WTC11 (cell line): ENCODE measurements around the gene GSTA1. TPM values are rescaled to one million over a fixed set of nuclear protein-coding genes. Genes with fewer than 3 reads are reported as not detected.
"Not testable (repeated sequence)": the region's sequence is repeated elsewhere in the genome, so short reads cannot be mapped to it uniquely, and the experiment has no call there.

Experiments
- ATAC-seq: fragments of 200-7000 bp; cut with Tn5 transposase; 2 replicates; pipeline ENCODE4 v1.10.0; 2021; ENCODE audit warnings: mild to moderate bottlenecking, moderate library complexity
- Bru-seq: library from RNA; stranded (reverse); fragments of 400-500 nt; gene quantifications from one replicate; lab custom pipeline; 2021; lab: Mats Ljungman, UMichigan
- CTCF ChIA-PET: fragments of 300-600 bp; sonication (Branson Sonifier 250); formaldehyde crosslinking; loops from one replicate; lab custom pipeline; 2021; ENCODE audit warnings: antibody characterized with exemption; lab: Charles Lee
- POLR2A ChIA-PET: fragments of 350-600 bp; sonication (Branson Sonifier 250); formaldehyde crosslinking; loops from one replicate; lab custom pipeline; 2021; ENCODE audit warnings: antibody characterized with exemption; lab: Charles Lee
- DNase-seq: peaks from one replicate; pipeline ENCODE4 v3.0.0; 2021; ENCODE audit warnings: low spot score
- H3K27ac Mint-ChIP-seq: 2 replicates; pipeline ENCODE4 v1.8.0; 2021; ENCODE audit warnings: mixed read lengths
- H3K27me3 Mint-ChIP-seq: 2 replicates; pipeline ENCODE4 v1.8.0; 2021; ENCODE audit warnings: low read depth, mild to moderate bottlenecking, moderate library complexity, mixed read lengths
- H3K36me3 Mint-ChIP-seq: 2 replicates; pipeline ENCODE4 v1.8.0; 2021; ENCODE audit warnings: mixed read lengths
- H3K4me1 Mint-ChIP-seq: 2 replicates; pipeline ENCODE4 v1.8.0; 2022; ENCODE audit warnings: mixed read lengths
- H3K4me3 Mint-ChIP-seq: 2 replicates; pipeline ENCODE4 v1.8.0; 2021; ENCODE audit warnings: mild to moderate bottlenecking, moderate library complexity, mixed read lengths
- H3K9me3 Mint-ChIP-seq: 2 replicates; pipeline ENCODE4 v1.8.0; 2021; ENCODE audit warnings: mixed read lengths
- ATF3 ChIP-seq: sonication (generic); formaldehyde crosslinking; conservative IDR thresholded peaks from 2 replicates; pipeline ENCODE4 v1.8.1; 2022; ENCODE audit warnings: mild to moderate bottlenecking, missing genetic modification reagents
- CREB1 ChIP-seq: sonication (generic); formaldehyde crosslinking; IDR thresholded peaks from 2 replicates; pipeline ENCODE4 v1.8.0; 2023; ENCODE audit warnings: mild to moderate bottlenecking, missing genetic modification reagents
- E2F1 ChIP-seq: sonication (generic); formaldehyde crosslinking; IDR thresholded peaks from 2 replicates; pipeline ENCODE4 v1.8.0; 2022; ENCODE audit warnings: mild to moderate bottlenecking, missing genetic modification reagents
- E2F5 ChIP-seq: sonication (generic); formaldehyde crosslinking; IDR thresholded peaks from 2 replicates; pipeline ENCODE4 v1.8.1; 2022; ENCODE audit warnings: mild to moderate bottlenecking, moderate library complexity, missing genetic modification reagents
- IRF1 ChIP-seq: sonication (generic); formaldehyde crosslinking; IDR thresholded peaks from 2 replicates; pipeline ENCODE4 v1.8.0; 2023; ENCODE audit warnings: missing genetic modification reagents
- IRF2 ChIP-seq: sonication (generic); formaldehyde crosslinking; IDR thresholded peaks from 2 replicates; pipeline ENCODE4 v1.8.0; 2022; ENCODE audit warnings: low read depth, missing genetic modification reagents, borderline replicate concordance
- NFE2L1 ChIP-seq: sonication (generic); formaldehyde crosslinking; IDR thresholded peaks from 2 replicates; pipeline ENCODE4 v1.8.1; 2023; ENCODE audit warnings: missing genetic modification reagents
- NR1H2 ChIP-seq: sonication (generic); formaldehyde crosslinking; IDR thresholded peaks from 2 replicates; pipeline ENCODE4 v1.9.0; 2021; ENCODE audit warnings: mild to moderate bottlenecking, moderate library complexity, missing genetic modification reagents
- NR2C2 ChIP-seq: sonication (generic); formaldehyde crosslinking; IDR thresholded peaks from 2 replicates; pipeline ENCODE4 v1.8.0; 2022; ENCODE audit warnings: mild to moderate bottlenecking, missing genetic modification reagents
- OVOL2 ChIP-seq: fragments of 250-450 bp; sonication (Bioruptor Pico); IDR thresholded peaks from 2 replicates; pipeline ENCODE4 v1.9.0; 2021; ENCODE audit warnings: mild to moderate bottlenecking, borderline replicate concordance
- SMAD3 ChIP-seq: sonication (generic); formaldehyde crosslinking; IDR thresholded peaks from 2 replicates; pipeline ENCODE4 v1.8.0; 2022; ENCODE audit warnings: missing genetic modification reagents, mild to moderate bottlenecking, borderline replicate concordance
- TCF7 ChIP-seq: sonication (generic); formaldehyde crosslinking; IDR thresholded peaks from 2 replicates; pipeline ENCODE4 v1.8.0; 2022; ENCODE audit warnings: mild to moderate bottlenecking, low read depth, missing genetic modification reagents, moderate library complexity
- USF2 ChIP-seq: sonication (generic); formaldehyde crosslinking; IDR thresholded peaks from 2 replicates; pipeline ENCODE4 v1.8.1; 2023; ENCODE audit warnings: mild to moderate bottlenecking, missing genetic modification reagents, moderate library complexity
- ZNF263 ChIP-seq: sonication (generic); formaldehyde crosslinking; IDR thresholded peaks from 2 replicates; pipeline ENCODE4 v1.8.1; 2022; ENCODE audit warnings: low read depth, mild to moderate bottlenecking, moderate library complexity, missing genetic modification reagents
- long read RNA-seq, 3 experiments: library from RNA in 1 of 3; library from capped mRNA in 1 of 3; library from polyadenylated mRNA in 1 of 3; unstranded in 2 of 3; stranded (forward) in 1 of 3; transcript quantifications; one replicate each; pipeline ENCODE4 v2.0.0, GENCODE V29; 2021
- total RNA-seq: library from RNA; stranded (reverse); gene quantifications from 3 replicates; pipeline ENCODE4 v1.2.3, GENCODE V29; 2021
- TF ChIP-seq, protein P1 (sequence below): sonication (generic); formaldehyde crosslinking; IDR thresholded peaks from 2 replicates; pipeline ENCODE4 v1.8.0; 2023; ENCODE audit warnings: mild to moderate bottlenecking, missing genetic modification reagents
- TF ChIP-seq, protein P2 (sequence below): sonication (generic); formaldehyde crosslinking; IDR thresholded peaks from 2 replicates; pipeline ENCODE4 v1.8.1; 2022; ENCODE audit warnings: low read depth, mild to moderate bottlenecking, moderate library complexity, missing genetic modification reagents, borderline replicate concordance

Gene GSTA1
- total RNA-seq: 0.48 to 0.90 TPM (median 0.89 TPM) in 3 replicates
- percentile 7 among the genes with signal in this experiment for Bru-seq, nascent RNA
- long read RNA-seq, experiment 1, partial matches to known transcripts: 1 of 1 reads
- long read RNA-seq, experiment 1, other reads (novel, unspliced or antisense): 0 of 1 reads
- long read RNA-seq, experiment 2: 0 reads
- long read RNA-seq, experiment 3: 0 reads

DNA sequence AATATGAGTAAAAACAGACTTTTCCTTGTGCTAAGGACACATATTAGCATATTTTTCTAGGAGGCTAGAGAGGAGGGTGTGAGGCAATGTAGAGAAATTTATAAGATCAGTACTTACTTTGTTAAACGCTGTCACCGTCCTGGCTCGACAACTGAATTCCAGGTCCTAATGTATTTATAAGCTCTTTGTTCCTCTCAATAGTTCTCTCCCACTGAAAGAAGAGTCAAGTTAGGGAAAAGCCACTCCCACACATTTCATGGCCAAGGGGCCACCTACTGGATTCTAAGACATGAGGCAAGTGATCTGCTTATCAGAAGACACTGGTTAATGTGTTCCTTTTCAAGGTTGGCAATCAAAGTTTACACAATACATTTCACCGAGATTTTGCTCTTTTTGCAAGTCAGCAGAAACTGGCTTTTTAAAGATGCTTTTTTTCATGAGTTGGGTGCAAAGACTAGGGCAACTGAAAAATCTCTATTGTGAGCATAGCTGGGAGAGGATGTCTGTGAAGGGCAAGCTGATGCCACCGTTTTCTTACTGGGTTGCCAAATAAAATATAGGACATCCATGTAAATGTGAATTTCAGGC, at the start of gene GSTA1:
Gene GSTA1 (minus strand): TSS at position 149 of the 588 bp plus-strand sequence. CDS start 4,549 bp downstream, outside the sequence.
- POLR2A ChIA-PET: interaction anchor here (0.7 to 0.9 kb wide), 2 partner anchors 41 to 343 kb away, joined by 3 read pairs; partner anchors contain the start of gene GSTA2
- H3K36me3 Mint-ChIP-seq, H3K4me3 Mint-ChIP-seq, DNase-seq, H3K9me3 Mint-ChIP-seq, H3K27me3 Mint-ChIP-seq, H3K27ac Mint-ChIP-seq, H3K4me1 Mint-ChIP-seq: not testable (repeated sequence)
- ATAC-seq: peak; percentile 84
- CTCF ChIA-PET: interaction anchor here (0.8 to 1.5 kb wide), 3 partner anchors 17 to 79 kb away, joined by 3 to 35 read pairs (median 7); partner anchors contain the start of gene GSTA2

DNA sequence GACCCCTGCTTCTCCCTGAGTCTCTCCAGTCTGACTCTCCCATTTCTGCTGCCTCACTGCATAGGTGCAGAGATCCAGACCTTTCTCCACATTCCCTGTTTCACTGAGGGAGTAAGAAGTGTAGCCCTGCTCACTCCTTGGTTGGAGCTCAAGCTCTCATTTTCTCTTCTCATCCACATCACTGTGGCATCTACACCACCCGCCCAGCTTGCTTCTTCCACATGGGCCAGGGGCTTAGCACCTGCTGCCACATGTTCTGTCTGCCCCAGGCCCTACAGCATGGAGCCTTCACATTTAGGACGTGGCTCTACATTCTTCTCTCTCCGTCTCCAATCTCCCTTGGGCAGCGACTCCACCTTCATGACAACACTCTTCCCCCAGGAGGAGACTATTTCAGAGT, 45.5 kb upstream of the GSTA1 start:
- Mint-ChIP-seq H3K4me1 (no peaks in the 10 kb centered on the region), H3K4me3 (no peak overlapping the region), H3K36me3 (peaks cover 11% of the 10 kb centered on the region), H3K27ac (no peak overlapping the region), H3K9me3 (peaks cover 23% of the 10 kb centered on the region), H3K27me3 (peaks cover 6% of the 10 kb centered on the region; the same call in 1 of the 2 replicates)
- ChIA-PET CTCF (interaction anchor here (1.1 kb wide), 1 partner anchor 147 kb away, joined by 3 read pairs; no protein-coding TSS in a partner anchor), POLR2A (no interaction called here)
- ATAC-seq (no peak), DNase-seq (no peak)
- TF ChIP-seq E2F5 (CRISPR knock-in tag) (no peak), NFE2L1 (CRISPR knock-in tag) (no peak), ATF3 (CRISPR knock-in tag) (no peak)
- TF ChIP-seq, protein P1, sequence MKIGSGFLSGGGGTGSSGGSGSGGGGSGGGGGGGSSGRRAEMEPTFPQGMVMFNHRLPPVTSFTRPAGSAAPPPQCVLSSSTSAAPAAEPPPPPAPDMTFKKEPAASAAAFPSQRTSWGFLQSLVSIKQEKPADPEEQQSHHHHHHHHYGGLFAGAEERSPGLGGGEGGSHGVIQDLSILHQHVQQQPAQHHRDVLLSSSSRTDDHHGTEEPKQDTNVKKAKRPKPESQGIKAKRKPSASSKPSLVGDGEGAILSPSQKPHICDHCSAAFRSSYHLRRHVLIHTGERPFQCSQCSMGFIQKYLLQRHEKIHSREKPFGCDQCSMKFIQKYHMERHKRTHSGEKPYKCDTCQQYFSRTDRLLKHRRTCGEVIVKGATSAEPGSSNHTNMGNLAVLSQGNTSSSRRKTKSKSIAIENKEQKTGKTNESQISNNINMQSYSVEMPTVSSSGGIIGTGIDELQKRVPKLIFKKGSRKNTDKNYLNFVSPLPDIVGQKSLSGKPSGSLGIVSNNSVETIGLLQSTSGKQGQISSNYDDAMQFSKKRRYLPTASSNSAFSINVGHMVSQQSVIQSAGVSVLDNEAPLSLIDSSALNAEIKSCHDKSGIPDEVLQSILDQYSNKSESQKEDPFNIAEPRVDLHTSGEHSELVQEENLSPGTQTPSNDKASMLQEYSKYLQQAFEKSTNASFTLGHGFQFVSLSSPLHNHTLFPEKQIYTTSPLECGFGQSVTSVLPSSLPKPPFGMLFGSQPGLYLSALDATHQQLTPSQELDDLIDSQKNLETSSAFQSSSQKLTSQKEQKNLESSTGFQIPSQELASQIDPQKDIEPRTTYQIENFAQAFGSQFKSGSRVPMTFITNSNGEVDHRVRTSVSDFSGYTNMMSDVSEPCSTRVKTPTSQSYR (CRISPR knock-in tag): no peak

- Mint-ChIP-seq H3K9me3 (peaks cover 27% of the 10 kb centered on the region), H3K27ac (no peak overlapping the region), H3K4me1 (no peaks in the 10 kb centered on the region), H3K4me3 (no peak overlapping the region), H3K36me3 (peaks cover 11% of the 10 kb centered on the region), H3K27me3 (peaks cover 8% of the 10 kb centered on the region; the same call in 1 of the 2 replicates)
- ChIA-PET CTCF (no interaction called here), POLR2A (no interaction called here)
- DNase-seq (no peak), ATAC-seq (no peak)
- no peak for TF ChIP-seq IRF2 (CRISPR knock-in tag)
- TF ChIP-seq E2F1 (CRISPR knock-in tag): no peak
- TF ChIP-seq CREB1 (CRISPR knock-in tag): no peak
- no peak for TF ChIP-seq IRF1 (CRISPR knock-in tag)
- TF ChIP-seq ATF3 (CRISPR knock-in tag): no peak
- no peak for TF ChIP-seq OVOL2 (CRISPR knock-in tag)
- no peak for TF ChIP-seq NR1H2 (CRISPR knock-in tag)
- TF ChIP-seq USF2 (CRISPR knock-in tag): no peak
- TF ChIP-seq TCF7 (CRISPR knock-in tag): no peak
- TF ChIP-seq, protein P2, sequence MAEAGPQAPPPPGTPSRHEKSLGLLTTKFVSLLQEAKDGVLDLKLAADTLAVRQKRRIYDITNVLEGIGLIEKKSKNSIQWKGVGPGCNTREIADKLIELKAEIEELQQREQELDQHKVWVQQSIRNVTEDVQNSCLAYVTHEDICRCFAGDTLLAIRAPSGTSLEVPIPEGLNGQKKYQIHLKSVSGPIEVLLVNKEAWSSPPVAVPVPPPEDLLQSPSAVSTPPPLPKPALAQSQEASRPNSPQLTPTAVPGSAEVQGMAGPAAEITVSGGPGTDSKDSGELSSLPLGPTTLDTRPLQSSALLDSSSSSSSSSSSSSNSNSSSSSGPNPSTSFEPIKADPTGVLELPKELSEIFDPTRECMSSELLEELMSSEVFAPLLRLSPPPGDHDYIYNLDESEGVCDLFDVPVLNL (CRISPR knock-in tag): no peak
- TF ChIP-seq NR2C2 (CRISPR knock-in tag): no peak
- TF ChIP-seq ZNF263 (CRISPR knock-in tag): no peak
- no peak for TF ChIP-seq SMAD3 (CRISPR knock-in tag)
- TF ChIP-seq, all 79 proteins: peak for 0
Measured at GRCh38 chr6:52846002-52846401, 42.4 kb upstream of the GSTA1 start.
